ENCODE measurements around the gene PSTPIP1.

PSTPIP1 gene

DNA sequence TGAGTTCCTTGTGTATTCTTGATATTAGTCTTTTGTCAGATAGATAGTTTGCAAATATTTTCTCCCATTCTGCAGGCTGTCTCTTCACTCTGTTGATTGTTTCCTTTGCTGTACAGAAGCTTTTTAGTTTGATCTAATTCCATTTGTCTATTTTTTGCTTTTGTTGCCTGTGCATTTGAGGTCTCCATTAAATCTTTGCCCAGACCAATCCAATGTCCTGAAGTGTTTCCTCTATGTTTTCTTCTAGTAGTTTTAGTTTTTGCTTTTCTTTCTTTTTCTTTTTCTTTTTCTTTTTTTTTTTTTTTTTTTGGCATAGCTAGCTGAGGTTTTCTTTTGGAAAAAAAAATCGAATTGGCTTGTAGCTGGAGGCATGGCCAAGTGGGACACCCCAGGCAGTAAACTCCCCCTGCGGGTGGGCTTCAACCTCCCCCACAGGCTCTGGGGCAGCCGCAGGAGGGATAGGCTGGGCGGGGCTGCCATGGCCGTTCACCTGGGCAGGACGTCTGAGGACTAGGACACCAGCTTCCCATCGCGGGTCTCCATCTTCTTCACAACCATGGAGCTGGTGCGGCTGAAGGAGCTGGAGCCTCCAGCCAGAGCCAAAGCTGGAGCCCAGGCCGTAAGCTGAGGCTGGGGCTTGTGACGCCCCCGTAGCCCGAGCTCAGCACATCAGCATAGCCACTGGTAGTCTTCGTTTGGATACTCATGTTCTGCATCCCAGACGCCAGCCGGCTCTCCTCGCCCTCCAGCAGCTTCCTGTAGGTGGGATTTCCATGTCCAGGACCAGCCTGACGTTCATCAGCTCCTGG is 16.2 kb upstream of the PSTPIP1 start:
- DNase-seq (ENCODE audit: low read depth in 2 of 2): no peak

GRCh38 chr15:76979331-76979925 is 15.5 kb upstream of the PSTPIP1 start:
- no peak for DNase-seq (ENCODE audit: low read depth in 2 of 2)

DNA sequence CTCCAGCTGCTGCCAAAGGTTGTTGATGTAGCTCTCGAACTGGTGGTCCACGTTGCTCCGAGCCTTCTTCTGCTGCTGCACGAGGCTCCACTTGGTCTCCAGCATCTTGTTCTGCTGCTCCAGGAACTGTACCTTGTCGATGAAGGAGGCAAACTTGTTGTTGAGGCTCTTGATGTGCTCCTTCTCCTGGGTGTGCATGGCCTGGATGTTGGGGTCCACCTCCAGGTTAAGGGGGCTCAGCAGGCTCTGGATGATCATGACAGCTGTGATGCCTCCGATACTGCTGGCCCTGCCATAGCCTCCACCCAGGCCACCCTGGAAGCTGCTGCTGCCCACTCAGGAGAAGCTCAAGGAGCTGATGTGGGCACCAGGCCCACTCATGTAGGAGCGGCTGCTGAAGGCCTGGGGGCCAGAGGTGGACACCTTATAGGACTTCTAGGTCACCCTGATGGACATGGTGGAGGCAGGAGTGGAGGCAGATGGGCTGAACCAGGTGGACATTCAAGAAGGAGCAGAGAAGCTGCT is 14.9 kb upstream of the PSTPIP1 start:
- no peak for DNase-seq (ENCODE audit: low read depth in 2 of 2)

DNA sequence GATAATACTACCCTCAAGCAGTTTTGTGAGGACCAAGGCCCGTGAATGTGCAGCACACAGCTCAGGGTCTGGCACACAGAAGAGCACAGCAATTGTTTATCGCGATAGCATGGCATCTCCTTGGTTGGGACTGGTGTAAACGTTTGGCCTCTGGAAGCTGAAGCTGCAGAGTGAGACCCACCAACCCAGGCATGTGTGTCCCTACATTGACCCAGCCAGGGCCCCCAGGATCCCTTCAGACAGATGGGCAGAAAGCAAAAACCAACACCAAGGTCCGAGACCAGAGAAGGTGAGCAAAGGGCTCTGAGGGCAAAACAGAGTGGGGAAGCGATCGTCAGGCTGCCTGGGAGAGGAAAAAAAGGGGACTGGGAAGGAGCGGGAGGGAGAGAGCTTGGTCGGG is 12.6 kb upstream of the PSTPIP1 start:
- DNase-seq (ENCODE audit: low read depth in 2 of 2): no peak

DNA sequence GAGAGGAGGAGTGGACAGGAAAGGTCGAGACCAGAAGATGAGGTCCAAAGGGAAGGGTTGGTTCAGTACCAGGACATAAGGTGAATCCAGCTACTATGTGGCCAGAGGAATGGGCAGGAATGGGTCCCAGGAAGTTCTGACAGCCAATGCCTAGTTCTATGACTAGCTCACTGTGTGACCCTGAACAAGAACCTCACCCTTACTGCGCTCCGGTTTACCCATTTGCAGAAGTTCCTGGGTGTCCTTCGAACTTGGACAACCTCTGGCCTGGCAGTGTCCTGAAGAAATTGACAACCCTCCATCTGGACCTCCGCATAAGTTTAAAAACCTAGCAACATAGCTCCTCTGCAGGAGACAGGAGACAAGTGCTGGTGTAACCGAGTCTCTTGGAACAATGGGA is 12.2 kb upstream of the PSTPIP1 start:
- DNase-seq (ENCODE audit: low read depth in 2 of 2): no peak

DNA sequence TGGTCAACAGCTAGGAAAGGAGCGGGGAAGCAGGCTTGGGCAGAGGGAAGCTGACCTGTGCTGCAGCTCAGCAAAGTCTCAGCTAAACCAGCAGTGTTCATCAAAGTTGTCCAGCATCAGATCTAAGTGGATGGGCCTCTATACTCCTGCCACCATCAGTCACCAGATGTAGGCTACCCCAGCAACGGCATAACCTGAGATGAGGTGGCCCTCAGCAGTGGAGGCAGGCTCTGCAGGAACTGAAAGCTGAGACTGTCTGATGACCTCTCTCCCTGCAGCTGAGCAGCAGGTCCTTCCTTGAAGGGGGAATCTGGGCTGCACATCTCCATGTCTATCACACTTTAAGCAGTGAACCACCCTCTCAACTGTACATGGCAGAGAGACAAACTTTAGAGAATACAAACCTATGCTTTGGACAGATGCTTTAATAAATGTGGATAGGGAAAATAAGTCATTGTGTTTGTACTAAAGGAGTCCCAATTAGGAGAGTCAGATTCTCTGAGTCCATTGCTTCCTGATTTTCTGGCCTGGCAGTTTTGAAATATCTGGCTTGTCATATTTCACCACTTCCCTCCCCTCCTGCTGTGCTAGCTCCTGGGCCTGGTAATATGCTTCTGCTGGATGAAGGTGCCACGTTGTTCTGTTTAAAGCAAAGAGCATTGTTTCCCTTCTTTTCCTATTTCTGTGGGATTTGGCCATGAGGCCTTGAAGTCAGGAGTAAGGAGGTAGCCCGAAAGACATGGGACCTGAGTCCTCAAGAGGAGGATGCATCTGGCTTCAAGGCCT is 11.1 kb upstream of the PSTPIP1 start:
- DNase-seq (ENCODE audit: low read depth in 2 of 2): no peak

- no peak for DNase-seq (ENCODE audit: low read depth in 2 of 2)
Measured at GRCh38 chr15:76986743-76987142, 8.2 kb upstream of the PSTPIP1 start.

- DNase-seq (ENCODE audit: low read depth in 2 of 2): no peak
Measured at GRCh38 chr15:76987276-76987675, 7.7 kb upstream of the PSTPIP1 start.

DNA sequence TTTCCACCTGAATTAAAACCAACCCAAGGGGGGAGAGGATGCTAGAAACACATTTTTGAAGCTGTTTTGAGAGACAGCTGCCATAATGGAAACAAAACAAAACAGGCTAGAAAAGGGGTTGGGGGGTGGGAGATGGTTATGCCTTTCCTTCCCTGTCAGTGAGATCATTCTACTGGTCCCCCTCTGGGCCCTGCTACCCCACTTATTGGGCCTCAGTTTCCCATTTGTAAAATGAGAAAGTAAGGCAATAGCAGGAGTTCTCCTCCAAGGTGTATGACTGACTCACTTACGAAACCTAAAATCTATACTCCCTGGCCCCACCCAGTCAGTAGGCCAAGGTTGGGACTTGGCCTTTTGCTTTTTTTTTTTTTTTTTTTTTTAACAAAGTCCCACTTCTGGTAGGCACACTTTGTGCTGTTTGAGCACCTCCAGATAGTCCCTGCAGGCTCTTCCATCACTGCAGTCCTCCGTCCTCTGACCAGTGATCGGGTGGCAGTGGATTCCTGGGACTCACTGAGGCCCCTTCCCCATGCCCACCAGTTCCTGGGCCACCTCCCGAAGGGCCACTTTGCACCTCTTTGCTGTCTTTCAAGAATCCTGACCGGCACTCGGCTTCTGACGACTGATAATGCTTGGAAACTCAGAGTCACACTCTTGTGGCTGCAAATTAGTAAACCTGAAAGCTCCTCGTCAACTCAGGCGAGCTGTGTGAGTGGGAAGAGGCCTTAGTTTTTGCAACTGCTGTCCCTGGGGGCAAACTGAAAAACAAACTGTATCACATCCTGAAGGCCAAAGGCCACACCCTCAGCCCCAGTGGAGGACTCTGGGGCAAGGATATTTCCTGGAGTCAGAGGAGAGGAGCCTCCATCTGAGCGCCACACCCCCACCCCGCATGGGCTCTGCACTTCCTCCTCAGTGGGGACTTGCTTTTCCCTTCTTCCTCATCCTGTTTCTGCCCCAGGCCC is 6.7 kb upstream of the PSTPIP1 start:
- no peak for DNase-seq (ENCODE audit: low read depth in 2 of 2)

DNA sequence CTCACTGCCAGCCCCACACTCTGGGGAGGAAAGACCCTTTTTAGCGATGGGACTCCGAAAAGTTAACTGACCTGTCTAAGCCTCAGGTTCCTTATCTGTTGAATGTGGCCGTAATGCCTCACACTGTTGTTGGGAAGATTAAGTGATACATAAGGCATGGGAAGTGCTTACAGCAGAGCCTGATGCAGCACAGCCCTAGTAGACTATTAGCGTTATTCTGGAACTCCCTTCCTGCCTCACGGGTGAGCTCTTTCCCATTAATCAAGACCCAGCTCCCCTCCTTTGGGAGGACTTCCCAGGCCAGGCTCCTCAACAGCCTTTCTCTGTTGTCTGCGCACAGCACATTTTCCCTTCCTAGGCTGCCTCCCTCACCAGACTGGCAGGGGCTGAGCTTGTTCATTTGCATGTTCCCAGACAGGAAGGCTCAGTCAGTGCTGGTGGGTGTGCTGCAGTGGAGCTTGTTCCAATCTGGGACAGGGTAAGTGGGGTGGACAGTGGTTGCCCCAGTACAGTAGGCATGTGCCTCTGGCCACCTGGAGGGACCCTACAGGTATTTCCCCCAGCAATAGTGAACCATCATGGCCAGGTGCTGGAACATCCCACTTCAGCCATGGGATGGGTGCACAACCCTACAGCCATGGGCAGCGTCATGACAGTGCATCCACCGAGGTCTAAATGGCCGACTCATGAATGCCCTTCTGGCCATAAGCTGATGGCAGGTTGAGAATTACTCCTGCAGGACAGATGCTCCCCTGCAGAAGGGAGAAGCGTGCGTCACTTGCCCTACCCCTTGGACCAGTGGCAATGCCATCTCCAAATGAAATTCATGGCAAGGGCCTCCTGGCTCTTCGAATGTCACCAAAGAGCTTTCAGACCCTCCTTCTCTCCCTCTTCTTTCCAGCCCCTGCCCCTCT is 5.8 kb upstream of the PSTPIP1 start:
- DNase-seq (ENCODE audit: low read depth in 2 of 2): no peak

DNA sequence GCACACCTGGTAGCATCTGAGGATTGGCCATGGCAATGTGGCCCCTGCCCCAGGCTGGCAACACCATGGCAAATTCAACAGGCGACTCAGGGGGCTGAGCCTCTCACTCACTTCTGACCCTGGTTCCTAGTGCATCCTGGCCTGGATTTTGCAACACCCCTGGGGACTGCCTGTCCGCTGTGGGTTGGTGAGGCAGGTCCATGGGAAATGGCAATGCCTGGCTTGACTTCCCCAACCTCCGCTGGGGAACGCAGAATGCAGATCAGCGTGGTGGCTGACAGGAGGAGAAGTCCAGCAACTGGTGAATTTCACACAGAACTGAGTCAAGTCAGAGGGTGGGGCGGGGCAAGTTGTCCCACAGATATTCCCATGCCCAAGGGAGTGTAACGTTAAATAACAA is 3.9 kb upstream of the PSTPIP1 start:
- DNase-seq (ENCODE audit: low read depth in 2 of 2): no peak

DNA sequence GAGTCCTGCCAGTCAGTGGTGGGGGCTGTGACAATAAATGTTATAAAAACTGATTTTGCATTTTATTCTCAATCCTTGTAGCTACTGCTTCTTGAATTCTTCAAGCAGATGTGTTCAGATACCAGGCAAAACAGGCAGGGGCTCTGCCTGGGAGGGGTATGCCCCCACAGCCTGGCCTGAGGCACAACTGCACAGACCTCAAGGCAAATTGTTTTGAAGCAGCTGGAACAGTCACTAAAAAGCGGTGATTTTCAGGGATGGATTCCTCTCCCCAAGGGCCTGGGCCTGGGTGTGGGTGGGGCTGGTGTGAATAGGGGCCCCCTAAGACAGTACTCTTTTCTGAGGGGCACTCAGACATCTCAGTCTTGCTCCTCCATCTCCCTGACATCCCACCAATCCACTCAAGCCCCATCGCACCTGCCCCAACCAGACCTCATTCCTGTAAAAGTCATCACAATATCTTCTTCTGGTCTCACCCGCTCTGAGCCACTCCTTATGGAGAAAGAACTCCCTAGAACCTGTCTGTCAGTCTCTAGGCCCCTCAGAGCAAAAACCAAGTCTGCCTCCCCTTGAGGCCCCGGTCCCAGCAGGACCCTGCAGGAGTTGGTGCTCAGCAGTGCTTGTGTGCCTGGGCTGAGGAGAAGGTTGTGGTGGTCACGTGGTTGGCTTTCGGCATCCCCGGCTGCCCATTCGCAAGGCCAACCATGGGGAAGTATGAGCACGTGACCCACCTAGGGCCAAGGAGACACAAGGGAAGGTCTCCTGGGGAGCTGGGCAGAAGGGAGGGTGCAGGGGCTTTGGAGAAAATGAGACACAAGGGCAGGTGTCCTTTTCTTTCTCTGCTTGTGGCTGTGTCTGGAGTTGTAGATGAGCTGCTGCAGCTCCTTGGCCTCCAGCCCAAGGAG is 2.9 kb upstream of the PSTPIP1 start:
- DNase-seq (ENCODE audit: low read depth in 2 of 2): no peak

- DNase-seq (ENCODE audit: low read depth in 2 of 2): no peak
Measured at GRCh38 chr15:76993114-76993725, 1.7 kb upstream of the PSTPIP1 start.

DNA sequence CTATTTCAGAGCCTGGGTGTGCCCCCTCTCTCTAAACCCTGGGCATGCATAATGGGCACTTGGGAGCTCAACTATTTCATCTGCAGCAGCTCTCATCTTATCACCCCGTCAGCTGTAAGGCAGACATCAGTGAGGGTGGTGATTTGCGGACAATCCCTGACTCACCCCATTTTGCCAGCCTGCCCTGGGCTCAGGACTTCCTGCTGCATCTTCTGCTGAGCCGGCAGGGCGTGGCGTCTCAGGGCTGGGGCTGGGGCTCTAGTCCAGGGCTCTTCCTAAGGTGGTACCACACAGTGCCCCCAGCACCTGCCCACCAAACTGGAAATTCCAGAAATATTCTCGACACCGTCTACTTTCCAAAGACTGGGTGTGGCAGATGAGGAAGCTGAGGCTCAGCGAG is 925 bp upstream of the PSTPIP1 start:
- peak; percentile 28 to 56 for DNase-seq (ENCODE audit: low read depth in 2 of 2)

DNA sequence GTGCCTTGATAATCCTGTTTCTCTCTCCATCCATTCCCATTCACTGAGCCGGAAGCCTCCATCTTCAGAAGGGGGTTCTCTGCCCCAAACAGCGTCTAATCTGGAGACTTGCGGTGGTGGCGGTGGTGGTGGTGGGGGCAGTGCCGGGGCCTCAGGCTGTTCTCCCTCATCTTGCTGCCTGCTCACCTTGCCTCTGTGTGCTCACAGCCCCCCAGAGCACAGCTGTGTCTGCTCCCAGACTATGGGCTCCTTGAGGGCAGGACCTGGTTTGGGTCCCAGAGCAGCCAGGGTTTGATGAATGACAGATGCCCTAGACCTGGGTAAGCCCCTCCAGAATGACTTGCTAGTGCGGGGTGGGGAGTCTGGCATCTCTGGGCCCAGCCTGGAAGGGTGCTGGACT is 430 bp upstream of the PSTPIP1 start:
- DNase-seq (ENCODE audit: low read depth in 2 of 2): no peak

DNA sequence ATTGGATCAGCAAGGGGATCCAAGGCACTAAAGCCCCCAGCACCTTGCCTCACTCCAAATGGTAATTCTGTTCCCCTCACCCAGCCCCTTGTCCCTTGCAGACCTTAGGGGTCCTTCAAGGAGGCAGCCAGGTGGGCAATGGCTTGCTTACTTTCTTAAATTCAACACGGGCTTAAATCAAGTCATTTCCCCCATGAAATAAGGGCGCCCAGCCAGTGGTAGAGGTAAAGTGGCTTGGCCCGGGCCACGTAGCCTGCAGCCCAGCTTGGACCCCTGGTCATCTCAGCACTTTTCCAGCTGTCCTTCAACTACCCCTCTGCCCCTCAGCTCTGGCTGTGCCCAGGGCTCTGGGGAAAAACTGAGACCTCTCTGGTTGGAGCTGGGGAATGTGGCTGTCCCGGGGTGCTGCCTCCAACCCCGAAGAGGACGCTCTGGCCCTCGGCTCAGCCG is 1.2 kb downstream of the PSTPIP1 start:
- DNase-seq (ENCODE audit: low read depth in 2 of 2): no peak

GRCh38 chr15:76996526-76997401 is 1.8 kb downstream of the PSTPIP1 start:
- peak in 1 of 2 donors; percentile 53 for DNase-seq (ENCODE audit: low read depth in 2 of 2)
